MM.1S (cell line): ENCODE results near the gene RASGRP4.

ENCODE experiments used
- CTCF ChIP-seq: fragments of 300-600 bp; sonication (generic); IDR thresholded peaks from 2 replicates; pipeline ENCODE4 v1.5.1; 2016; ENCODE audit warnings: antibody characterized with exemption, low read length, mixed read lengths
- EZH2 ChIP-seq: fragments of 300-600 bp; sonication (generic); optimal IDR thresholded peaks from 2 replicates; pipeline ENCODE3; 2017; ENCODE audit warnings: low read depth, mild to moderate bottlenecking, antibody characterized with exemption, low read length, mixed read lengths
- EZH2phosphoT487 ChIP-seq: fragments of 300-600 bp; sonication (generic); IDR thresholded peaks from 2 replicates; pipeline ENCODE4 v1.6.1; 2018; ENCODE audit warnings: antibody characterized with exemption, low read length

GRCh38 chr19:38457690-38458405 lies 31.8 kb upstream of the RASGRP4 start:
- no peak for TF ChIP-seq CTCF
- no peak for TF ChIP-seq EZH2
- no peak for TF ChIP-seq EZH2phosphoT487
